ENCODE data around the gene OR1D2. TPM values are rescaled to one million over a fixed set of nuclear protein-coding genes. Genes with fewer than 3 reads are reported as not detected.
"Not testable (repeated sequence)": the region's sequence is repeated elsewhere in the genome, so short reads cannot be mapped to it uniquely, and the experiment has no call there.

Gene OR1D2
- total RNA-seq = not detected

GRCh38 chr17:3104322-3104721 is at the start of gene OR1D2:
TSS of gene OR1D2 (minus strand) at chr17:3104422. CDS start at chr17:3092996, 11,426 bp downstream.
- no peak for DNase-seq (ENCODE audit: low spot score)
- ATAC-seq = no peak
- intact Hi-C loops (cut with DNase I) = no loop called here

- DNase-seq (ENCODE audit: low spot score); ATAC-seq; intact Hi-C loops (cut with DNase I): not testable (repeated sequence)
Observed at GRCh38 chr17:3137494-3137893, 33.3 kb upstream of the OR1D2 start.

GRCh38 chr17:3127451-3127850 is 23.2 kb upstream of the OR1D2 start, which contains the start of gene OR1G1:
TSS of gene OR1G1 (minus strand) at chr17:3127551. CDS start at chr17:3127551, 0 bp downstream.
- intact Hi-C loops (cut with DNase I) = no loop called here
- DNase-seq (ENCODE audit: low spot score) (no peak), ATAC-seq (no peak)

GRCh38 chr17:3073850-3074249 is 30.4 kb downstream of the OR1D2 start:
- intact Hi-C loops (cut with DNase I); ATAC-seq; DNase-seq (ENCODE audit: low spot score): not testable (repeated sequence)

- intact Hi-C loops (cut with DNase I); DNase-seq (ENCODE audit: low spot score): not testable (repeated sequence)
- peak; percentile 51 for ATAC-seq
Observed at GRCh38 chr17:3065192-3065591, 39.0 kb downstream of the OR1D2 start.

GRCh38 chr17:3063507-3063906 is 40.7 kb downstream of the OR1D2 start, which contains the start of gene OR1D5:
TSS of gene OR1D5 (minus strand) at chr17:3063607. CDS start at chr17:3063607, 0 bp downstream.
- DNase-seq (ENCODE audit: low spot score); intact Hi-C loops (cut with DNase I); ATAC-seq: not testable (repeated sequence)

- ATAC-seq; intact Hi-C loops (cut with DNase I); DNase-seq (ENCODE audit: low spot score): not testable (repeated sequence)
Observed at GRCh38 chr17:3062824-3063377, 41.3 kb downstream of the OR1D2 start.

GRCh38 chr17:3054868-3055267 is 49.4 kb downstream of the OR1D2 start:
- ATAC-seq; DNase-seq (ENCODE audit: low spot score); intact Hi-C loops (cut with DNase I): not testable (repeated sequence)

- no peak for DNase-seq (ENCODE audit: low spot score)
- intact Hi-C loops (cut with DNase I) = no loop called here
- no peak for ATAC-seq
Observed at GRCh38 chr17:3049705-3050295, 54.4 kb downstream of the OR1D2 start.

- intact Hi-C loops (cut with DNase I) = no loop called here
- peak; percentile 100 for ATAC-seq
- peak; percentile 95 for DNase-seq (ENCODE audit: low spot score)
Observed at GRCh38 chr17:3048727-3049471, 55.3 kb downstream of the OR1D2 start.

GRCh38 chr17:3046753-3047152 is 57.5 kb downstream of the OR1D2 start:
- ATAC-seq = no peak

GRCh38 chr17:3043737-3044365 is 60.4 kb downstream of the OR1D2 start:
- DNase-seq (ENCODE audit: low spot score) (no peak), ATAC-seq (no peak)
- intact Hi-C loops (cut with DNase I) = no loop called here

More at GRCh38 chr17:3046753-3047152, 57.5 kb downstream of the OR1D2 start:
- intact Hi-C loops (cut with DNase I) = no loop called here
- DNase-seq (ENCODE audit: low spot score) = no peak

GRCh38 chr17:3040882-3041281 is 63.3 kb downstream of the OR1D2 start:
- ATAC-seq = no peak
- intact Hi-C loops (cut with DNase I) = no loop called here
- no peak for DNase-seq (ENCODE audit: low spot score)

- ATAC-seq (no peak), DNase-seq (ENCODE audit: low spot score) (no peak)
- intact Hi-C loops (cut with DNase I) = no loop called here
Observed at GRCh38 chr17:3039736-3040135, 64.5 kb downstream of the OR1D2 start.

GRCh38 chr17:3038941-3039340 is 65.3 kb downstream of the OR1D2 start:
- intact Hi-C loops (cut with DNase I) = no loop called here
- DNase-seq (ENCODE audit: low spot score) = no peak
- no peak for ATAC-seq

Other genes with a start within 250 kb of the OR1D2 start
- not detected for gene OR1D5, start 40.8 kb downstream of the OR1D2 start, total RNA-seq
- not detected for gene OR1G1, start 23.1 kb upstream of the OR1D2 start, total RNA-seq
- not detected for gene OR1A2, start 93.1 kb upstream of the OR1D2 start, total RNA-seq
- not detected for gene OR1A1, start 103.2 kb upstream of the OR1D2 start, total RNA-seq
- gene OR3A1, start 193.9 kb upstream of the OR1D2 start, total RNA-seq = not detected